Hindlimb muscle (tissue), 1 donor: ENCODE measurements around the gene C6. TPM values are rescaled to one million over a fixed set of nuclear protein-coding genes. Genes with fewer than 3 reads are reported as not detected.

ENCODE experiments used
- DNase-seq: peaks from one replicate; pipeline ENCODE4 v3.0.0-alpha.2; 2013
- polyA plus RNA-seq: library from polyadenylated mRNA; unstranded; fragments of 120-200 nt; gene quantifications from one replicate; pipeline ENCODE4 v1.2.1, GENCODE V29; 2013; ENCODE audit not compliant: insufficient read length

C6 gene
- polyA plus RNA-seq, 1 donor = 0.19 TPM

- DNase-seq = no peak
Observed at GRCh38 chr5:41120600-41120999, 92.7 kb downstream of the C6 start.

- DNase-seq = no peak
Observed at GRCh38 chr5:41118177-41118576, 95.2 kb downstream of the C6 start.

- DNase-seq = no peak
Observed at GRCh38 chr5:41115281-41115680, 98.1 kb downstream of the C6 start.

DNA sequence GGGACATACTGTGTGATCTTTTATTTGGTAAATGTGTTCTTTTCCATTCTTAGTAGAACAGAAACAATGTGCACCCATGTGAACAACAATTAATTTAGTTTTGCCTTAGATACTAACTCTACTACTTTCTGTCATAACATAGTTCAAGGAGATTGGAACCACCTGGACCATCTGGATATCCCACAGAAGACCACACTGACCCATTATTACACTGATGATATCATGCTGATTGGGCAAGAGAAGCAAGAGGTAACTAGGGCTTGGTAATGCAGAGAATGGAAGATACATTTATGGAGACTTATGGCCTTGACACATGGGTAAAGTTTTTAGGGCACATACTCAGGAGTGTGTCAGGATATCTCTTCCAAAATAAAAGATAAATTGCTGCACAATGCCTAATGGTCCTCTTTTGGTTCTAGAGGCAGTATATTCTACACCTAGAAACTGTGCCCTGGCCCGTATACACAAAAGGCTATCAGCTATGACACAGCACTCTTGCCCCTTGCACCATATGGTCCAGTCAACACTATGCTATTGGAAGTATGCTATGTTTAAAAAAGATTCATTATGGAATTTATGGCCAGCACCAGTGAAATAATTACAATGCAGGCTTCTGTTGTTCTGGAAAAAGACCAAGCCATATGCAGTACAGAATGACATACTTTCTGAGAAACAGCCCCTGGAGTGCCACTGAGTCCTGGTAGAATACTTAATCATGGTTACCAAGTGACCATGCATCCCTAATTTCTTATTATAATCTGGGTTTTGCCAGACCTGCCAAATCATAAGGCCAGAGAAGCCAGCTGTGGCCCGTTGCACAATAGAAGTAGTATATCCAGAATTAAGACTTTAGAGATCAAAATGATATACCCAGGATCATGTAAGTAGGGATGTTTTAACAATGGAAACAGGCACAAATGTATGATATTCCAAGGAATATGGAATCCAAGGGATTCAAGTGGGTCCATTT is 100.6 kb downstream of the C6 start:
- DNase-seq = no peak

DNA sequence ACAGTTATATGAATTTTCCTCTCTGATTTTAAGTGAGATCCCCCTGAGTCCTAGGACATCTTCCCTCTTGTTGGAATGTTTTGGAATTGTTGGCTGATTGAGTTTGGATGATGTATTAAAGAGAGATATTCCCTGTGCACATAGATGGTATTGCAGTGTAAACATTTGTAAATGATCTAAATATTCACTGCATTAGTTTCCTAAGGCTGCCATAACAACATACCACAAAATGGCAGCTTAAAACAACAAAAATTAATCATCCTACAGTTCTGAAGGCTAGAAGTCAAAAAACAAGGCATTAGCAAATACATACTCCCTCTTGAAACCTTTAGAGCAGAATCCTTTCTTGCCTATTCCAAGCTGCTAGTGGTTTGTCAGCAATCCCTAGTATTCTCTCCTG is 104.1 kb downstream of the C6 start:
- no peak for DNase-seq

- DNase-seq = no peak
Observed at GRCh38 chr5:41102341-41102740, 111.0 kb downstream of the C6 start.

DNA sequence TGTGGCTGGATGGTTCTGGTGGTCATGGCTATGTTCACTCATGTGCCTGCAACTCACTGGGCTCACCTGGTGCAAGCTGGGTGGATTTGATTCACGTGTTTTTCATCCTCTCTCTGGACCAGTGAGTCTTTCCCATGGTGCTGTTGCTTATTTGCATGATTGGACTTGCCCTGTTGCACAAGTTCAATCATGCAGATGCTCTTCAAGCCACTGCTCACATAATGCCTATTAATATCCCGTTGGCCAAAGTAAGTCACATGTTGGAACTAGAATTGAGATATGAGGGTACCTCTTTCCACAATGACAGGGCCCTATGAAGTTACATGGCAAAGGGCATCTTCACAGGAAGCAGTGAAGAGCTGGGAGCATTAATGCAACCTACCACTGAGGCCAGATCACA is 115.7 kb downstream of the C6 start:
- no peak for DNase-seq

- no peak for DNase-seq
Observed at GRCh38 chr5:41095324-41096101, 117.8 kb downstream of the C6 start.

DNA sequence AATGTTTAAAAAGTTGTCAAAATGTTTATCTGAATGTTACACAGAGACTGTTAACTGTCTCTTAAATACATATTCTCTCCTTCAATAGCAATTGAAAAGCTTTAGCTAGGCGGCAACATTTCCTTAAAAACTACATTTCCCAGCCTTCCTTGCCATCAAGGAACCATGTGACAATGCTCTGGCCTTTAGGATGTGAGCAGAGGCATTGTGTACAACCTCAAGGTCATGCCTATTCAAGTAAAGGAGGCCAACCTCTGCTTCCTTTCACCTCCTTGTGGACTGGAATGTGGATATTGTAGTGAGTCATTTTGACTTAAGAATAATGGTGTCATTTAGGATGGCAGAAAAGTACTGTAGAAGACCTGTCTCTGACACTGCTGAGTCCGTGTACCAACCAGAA is 118.5 kb downstream of the C6 start:
- no peak for DNase-seq

- no peak for DNase-seq
Observed at GRCh38 chr5:41093803-41094202, 119.5 kb downstream of the C6 start.

Other genes with a start within 250 kb of the C6 start
- gene MROH2B, start 142.2 kb downstream of the C6 start, polyA plus RNA-seq = not detected